Hepatocyte (in vitro differentiated cells): Measurements from ENCODE around the gene TAF11L14. TPM values are rescaled to one million over a fixed set of nuclear protein-coding genes. Genes with fewer than 3 reads are reported as not detected.

Experiments
- DNase-seq: peaks from one replicate; pipeline ENCODE4 v3.0.0-alpha.2; 2016; ENCODE audit warnings: low spot score
- H2AFZ ChIP-seq: fragments of 200-600 bp; sonication (generic); 2 replicates; pipeline ENCODE4 v1.6.0; 2016; ENCODE audit warnings: antibody characterized with exemption, mild to moderate bottlenecking
- H3K27ac ChIP-seq: fragments of 200-600 bp; sonication (generic); 2 replicates; pipeline ENCODE4 v1.5.1; 2016; ENCODE audit warnings: mild to moderate bottlenecking
- H3K27me3 ChIP-seq: fragments of 200-600 bp; sonication (generic); 2 replicates; pipeline ENCODE4 v1.6.1; 2016
- H3K36me3 ChIP-seq: fragments of 200-600 bp; sonication (generic); replicated peaks from 2 replicates; pipeline ENCODE4 v1.5.1; 2016; ENCODE audit warnings: low read depth; ENCODE audit not compliant: insufficient read depth
- H3K4me1 ChIP-seq: fragments of 200-600 bp; sonication (generic); 2 replicates; pipeline ENCODE4 v1.5.1; 2016; ENCODE audit warnings: mild to moderate bottlenecking, moderate library complexity; ENCODE audit not compliant: insufficient read depth
- H3K4me2 ChIP-seq: fragments of 200-600 bp; sonication (generic); 2 replicates; pipeline ENCODE4 v1.6.0; 2016
- H3K4me3 ChIP-seq: fragments of 200-600 bp; sonication (generic); 2 replicates; pipeline ENCODE4 v1.5.1; 2016; ENCODE audit warnings: mild to moderate bottlenecking
- H3K79me2 ChIP-seq: fragments of 200-600 bp; sonication (generic); 2 replicates; pipeline ENCODE4 v1.6.0; 2017; ENCODE audit warnings: mild to moderate bottlenecking
- H3K9me2 ChIP-seq: fragments of 200-600 bp; sonication (generic); replicated peaks from 2 replicates; pipeline ENCODE4 v1.6.0; 2017; ENCODE audit warnings: mild to moderate bottlenecking; ENCODE audit not compliant: insufficient read depth
- H3K9me3 ChIP-seq: fragments of 200-600 bp; sonication (generic); 2 replicates; pipeline ENCODE4 v1.5.1; 2016; ENCODE audit warnings: low read depth, mild to moderate bottlenecking
- H4K20me1 ChIP-seq: fragments of 200-600 bp; sonication (generic); 2 replicates; pipeline ENCODE4 v1.6.0; 2016; ENCODE audit warnings: mild to moderate bottlenecking; ENCODE audit not compliant: insufficient read depth, poor library complexity, severe bottlenecking
- EZH2 ChIP-seq: fragments of 200-600 bp; sonication (generic); IDR thresholded peaks from 2 replicates; pipeline ENCODE4 v1.6.1; 2016; ENCODE audit warnings: antibody characterized with exemption, mild to moderate bottlenecking, borderline replicate concordance
- EZH2phosphoT487 ChIP-seq: fragments of 200-600 bp; sonication (generic); IDR thresholded peaks from one replicate; pipeline ENCODE4 v1.6.1; 2018; ENCODE audit warnings: antibody characterized with exemption, mild to moderate bottlenecking, low read depth, moderate library complexity; ENCODE audit not compliant: unreplicated experiment, severe bottlenecking
- WGBS: methylation state at CpG from one replicate; pipeline ENCODE4 v1.1.6; 2016; ENCODE audit warnings: low lambda C conversion rate; ENCODE audit errors: missing lambda C conversion rate; 5-methylcytosine and 5-hydroxymethylcytosine counted together
- polyA plus RNA-seq: library from polyadenylated mRNA; unstranded; fragments of >200 nt; fragmentation: Nextera tagmentation; extraction: Ambion mirVana; gene quantifications from 2 replicates; pipeline ENCODE4 v1.2.1, GENCODE V29; 2016
- total RNA-seq: library from RNA; depleted of rRNA; stranded (reverse); fragments of >200 nt; gene quantifications from 2 replicates; pipeline ENCODE4 v1.2.3, GENCODE V29; 2014
- TF ChIP-seq, protein P1 (sequence below): fragments of 200-600 bp; sonication (generic); IDR thresholded peaks from 2 replicates; pipeline ENCODE4 v1.5.1; 2016; ENCODE audit warnings: antibody characterized with exemption, mild to moderate bottlenecking; ENCODE audit not compliant: poor library complexity

The TAF11L14 gene
- total and polyA plus RNA-seq, 2 experiments from 2014 or later, result not detected

DNA sequence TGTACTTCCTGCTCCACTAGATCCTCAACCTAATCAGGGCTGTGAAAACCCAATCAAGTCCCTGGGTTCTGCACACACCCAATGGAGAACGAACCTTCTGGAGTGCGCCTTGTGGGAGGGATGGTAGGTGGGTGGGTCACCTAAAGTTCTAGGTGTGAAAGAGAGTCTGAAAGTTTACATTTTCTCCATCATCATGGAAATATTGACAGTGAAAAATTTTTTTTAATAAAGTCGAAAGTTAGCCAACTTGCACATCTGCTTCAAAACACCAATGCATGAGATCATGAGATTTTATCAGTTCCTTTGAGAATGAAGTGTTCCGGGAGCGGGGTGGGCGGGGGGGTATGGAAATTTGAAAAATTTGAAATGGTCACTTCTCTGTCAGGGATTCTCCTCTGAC, 21.7 kb downstream of the TAF11L14 start:
- TF ChIP-seq, protein P1, sequence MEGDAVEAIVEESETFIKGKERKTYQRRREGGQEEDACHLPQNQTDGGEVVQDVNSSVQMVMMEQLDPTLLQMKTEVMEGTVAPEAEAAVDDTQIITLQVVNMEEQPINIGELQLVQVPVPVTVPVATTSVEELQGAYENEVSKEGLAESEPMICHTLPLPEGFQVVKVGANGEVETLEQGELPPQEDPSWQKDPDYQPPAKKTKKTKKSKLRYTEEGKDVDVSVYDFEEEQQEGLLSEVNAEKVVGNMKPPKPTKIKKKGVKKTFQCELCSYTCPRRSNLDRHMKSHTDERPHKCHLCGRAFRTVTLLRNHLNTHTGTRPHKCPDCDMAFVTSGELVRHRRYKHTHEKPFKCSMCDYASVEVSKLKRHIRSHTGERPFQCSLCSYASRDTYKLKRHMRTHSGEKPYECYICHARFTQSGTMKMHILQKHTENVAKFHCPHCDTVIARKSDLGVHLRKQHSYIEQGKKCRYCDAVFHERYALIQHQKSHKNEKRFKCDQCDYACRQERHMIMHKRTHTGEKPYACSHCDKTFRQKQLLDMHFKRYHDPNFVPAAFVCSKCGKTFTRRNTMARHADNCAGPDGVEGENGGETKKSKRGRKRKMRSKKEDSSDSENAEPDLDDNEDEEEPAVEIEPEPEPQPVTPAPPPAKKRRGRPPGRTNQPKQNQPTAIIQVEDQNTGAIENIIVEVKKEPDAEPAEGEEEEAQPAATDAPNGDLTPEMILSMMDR, result no peak
- TF ChIP-seq EZH2 (no peak), EZH2phosphoT487 (no peak)
- no peaks in the 10 kb centered on the region for H3K79me2 ChIP-seq
- H3K4me3 ChIP-seq, result no peak overlapping the region
- H4K20me1 ChIP-seq, result no peaks in the 10 kb centered on the region
- H3K4me2 ChIP-seq, result no peak overlapping the region
- no peaks in the 10 kb centered on the region for H3K27me3 ChIP-seq
- H3K36me3 ChIP-seq, result no peaks in the 10 kb centered on the region
- 71% methylated on average over 6 of the region's 6 CpGs for WGBS
- H3K9me3 ChIP-seq, result no peaks in the 10 kb centered on the region
- no peak overlapping the region for H3K27ac ChIP-seq
- no peaks in the 10 kb centered on the region for H3K4me1 ChIP-seq
- no peak overlapping the region for H2AFZ ChIP-seq
- H3K9me2 ChIP-seq, result no peaks in the 10 kb centered on the region
- DNase-seq, result no peak

DNA sequence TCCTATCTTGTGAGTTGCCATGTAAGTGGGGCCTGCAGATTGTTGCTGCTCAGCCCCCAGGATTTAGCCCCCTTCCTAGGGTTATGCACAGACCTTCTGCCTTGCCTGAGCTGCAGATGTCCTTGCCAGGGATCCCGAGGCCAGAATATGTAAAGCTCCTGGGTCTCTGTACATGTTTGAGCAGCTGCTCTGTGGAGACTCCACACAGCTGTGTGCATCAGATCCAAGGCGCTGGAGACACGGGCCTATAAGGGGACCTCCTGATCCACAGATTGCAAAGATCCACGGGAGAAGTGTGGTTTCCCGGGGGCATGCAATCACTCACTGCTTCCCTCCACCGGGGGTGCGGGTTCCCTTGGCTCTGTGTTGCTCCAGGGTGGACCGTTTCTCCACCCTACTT, 28.9 kb downstream of the TAF11L14 start:
- Histone ChIP-seq H3K4me2 (no peak overlapping the region), H3K9me3 (no peaks in the 10 kb centered on the region), H3K4me1 (no peaks in the 10 kb centered on the region), H3K36me3 (no peaks in the 10 kb centered on the region), H3K79me2 (no peaks in the 10 kb centered on the region), H3K4me3 (no peak overlapping the region), H3K27ac (no peak overlapping the region), H3K9me2 (no peaks in the 10 kb centered on the region), H2AFZ (no peak overlapping the region), H4K20me1 (no peaks in the 10 kb centered on the region), H3K27me3 (no peaks in the 10 kb centered on the region)
- no peak for TF ChIP-seq EZH2phosphoT487
- TF ChIP-seq, protein P1, result no peak
- TF ChIP-seq EZH2, result no peak
- 90% methylated on average over 8 of the region's 8 CpGs for WGBS
- DNase-seq, result no peak

DNA sequence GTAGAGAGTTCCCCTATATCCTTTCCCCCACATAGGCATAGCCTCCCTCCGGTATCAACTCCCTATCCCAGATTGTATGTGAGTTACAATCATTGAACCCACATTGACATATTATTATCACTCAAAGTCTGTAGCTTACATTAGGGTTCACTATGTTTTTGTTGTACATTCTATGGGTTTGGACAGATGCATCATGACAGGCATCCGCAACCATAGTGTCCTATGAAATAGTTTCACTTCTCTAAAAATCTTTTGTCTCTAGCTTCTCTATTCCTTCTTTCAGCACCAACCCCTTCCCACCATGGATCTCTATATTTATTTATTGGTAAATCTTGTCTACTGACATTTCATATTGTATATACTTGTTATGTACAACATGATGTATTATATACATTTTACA, 31.6 kb downstream of the TAF11L14 start:
- H3K4me1 ChIP-seq, result no peaks in the 10 kb centered on the region
- 98% methylated on average over 2 of the region's 2 CpGs for WGBS
- H3K27ac ChIP-seq, result no peak overlapping the region
- no peaks in the 10 kb centered on the region for H3K9me2 ChIP-seq
- H3K4me2 ChIP-seq, result no peak overlapping the region
- H3K36me3 ChIP-seq, result no peaks in the 10 kb centered on the region
- H2AFZ ChIP-seq, result no peak overlapping the region
- no peaks in the 10 kb centered on the region for H3K79me2 ChIP-seq
- H3K4me3 ChIP-seq, result no peak overlapping the region
- DNase-seq, result no peak
- TF ChIP-seq, protein P1, result no peak
- TF ChIP-seq EZH2 (no peak), EZH2phosphoT487 (no peak)
- H4K20me1 ChIP-seq, result no peaks in the 10 kb centered on the region
- H3K27me3 ChIP-seq, result no peaks in the 10 kb centered on the region
- no peaks in the 10 kb centered on the region for H3K9me3 ChIP-seq

DNA sequence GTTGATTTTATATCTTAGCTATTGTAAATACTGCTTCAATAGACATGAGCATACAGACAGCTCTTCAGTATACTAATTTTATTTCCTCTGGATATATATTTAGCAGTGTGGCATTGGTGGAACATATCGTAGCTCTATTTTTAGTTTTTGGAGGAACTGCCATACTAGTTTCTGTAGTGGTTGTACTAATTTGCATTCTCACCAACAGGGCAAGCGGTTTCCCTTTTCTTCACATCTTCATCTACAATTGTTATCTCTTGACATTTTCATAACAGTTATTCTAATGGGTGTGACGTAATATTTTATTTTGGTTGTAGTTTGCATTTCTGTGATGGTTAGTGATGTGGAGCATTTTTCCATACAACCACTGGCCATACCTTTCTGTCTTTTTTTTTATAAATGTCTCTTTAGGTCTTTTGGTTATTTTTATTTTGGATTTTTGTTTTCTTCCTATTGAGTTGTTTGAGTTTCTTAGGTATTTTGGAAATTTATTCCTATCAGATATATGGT, 32.5 kb downstream of the TAF11L14 start:
- H4K20me1 ChIP-seq, result no peaks in the 10 kb centered on the region
- TF ChIP-seq, protein P1, result no peak
- no peak for TF ChIP-seq EZH2
- no peak for TF ChIP-seq EZH2phosphoT487
- H3K9me3 ChIP-seq, result no peaks in the 10 kb centered on the region
- no peak overlapping the region for H3K27ac ChIP-seq
- H3K4me2 ChIP-seq, result no peak overlapping the region
- DNase-seq, result no peak
- WGBS, result 91% methylated on average over 3 of the region's 3 CpGs
- H3K79me2 ChIP-seq, result no peaks in the 10 kb centered on the region
- no peaks in the 10 kb centered on the region for H3K4me1 ChIP-seq
- no peak overlapping the region for H2AFZ ChIP-seq
- H3K4me3 ChIP-seq, result no peak overlapping the region
- no peaks in the 10 kb centered on the region for H3K9me2 ChIP-seq
- no peaks in the 10 kb centered on the region for H3K27me3 ChIP-seq
- no peaks in the 10 kb centered on the region for H3K36me3 ChIP-seq
